ENCODE measurements around the gene HK2.

The HK2 gene

DNA sequence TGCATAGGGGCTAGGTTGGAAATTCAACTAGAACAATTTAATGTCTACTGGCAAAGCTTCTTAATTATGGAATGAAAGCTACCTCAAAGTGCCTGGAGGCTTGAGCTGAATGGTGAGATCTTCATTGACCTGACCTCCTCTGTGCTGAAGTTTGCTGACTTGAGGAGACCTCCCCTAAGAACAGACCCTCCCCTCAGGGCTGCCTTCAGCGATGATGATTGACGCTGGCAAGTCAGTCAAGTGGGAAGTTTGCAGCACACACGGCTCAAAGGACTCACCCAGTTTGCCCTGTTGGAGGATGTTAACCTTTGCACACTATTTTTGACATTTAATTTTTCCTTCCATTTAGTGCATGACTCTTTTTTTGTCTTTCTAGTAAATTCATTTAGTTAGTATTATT is 107.4 kb downstream of the HK2 start:
- DNase-seq: no peak

DNA sequence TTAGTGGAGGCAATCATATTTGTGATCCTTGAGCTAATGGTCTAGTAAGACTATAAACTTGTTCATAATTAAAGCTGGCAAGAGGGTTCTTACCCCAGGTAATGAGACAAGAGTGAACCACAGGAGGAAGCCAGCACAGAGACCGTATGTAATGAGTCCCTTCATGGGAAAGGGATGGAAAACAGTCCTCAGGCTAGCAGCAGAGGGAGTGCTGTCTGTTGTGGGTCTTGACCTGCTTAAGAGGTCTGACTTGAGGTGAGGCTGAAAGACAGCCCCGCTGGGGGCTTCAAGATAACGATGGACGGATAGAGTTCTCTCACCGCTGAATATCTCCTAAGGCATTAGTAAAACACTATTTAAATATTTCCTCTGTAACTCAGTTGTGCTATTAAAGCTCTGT is 108.3 kb downstream of the HK2 start:
- DNase-seq: no peak

Data from CD4-positive, alpha-beta T cell treated with Interleukin-12 subunit alpha and Interleukin-12 subunit beta, for 1 hour (primary cell).